ENCODE data around the gene MAMSTR.

DNA sequence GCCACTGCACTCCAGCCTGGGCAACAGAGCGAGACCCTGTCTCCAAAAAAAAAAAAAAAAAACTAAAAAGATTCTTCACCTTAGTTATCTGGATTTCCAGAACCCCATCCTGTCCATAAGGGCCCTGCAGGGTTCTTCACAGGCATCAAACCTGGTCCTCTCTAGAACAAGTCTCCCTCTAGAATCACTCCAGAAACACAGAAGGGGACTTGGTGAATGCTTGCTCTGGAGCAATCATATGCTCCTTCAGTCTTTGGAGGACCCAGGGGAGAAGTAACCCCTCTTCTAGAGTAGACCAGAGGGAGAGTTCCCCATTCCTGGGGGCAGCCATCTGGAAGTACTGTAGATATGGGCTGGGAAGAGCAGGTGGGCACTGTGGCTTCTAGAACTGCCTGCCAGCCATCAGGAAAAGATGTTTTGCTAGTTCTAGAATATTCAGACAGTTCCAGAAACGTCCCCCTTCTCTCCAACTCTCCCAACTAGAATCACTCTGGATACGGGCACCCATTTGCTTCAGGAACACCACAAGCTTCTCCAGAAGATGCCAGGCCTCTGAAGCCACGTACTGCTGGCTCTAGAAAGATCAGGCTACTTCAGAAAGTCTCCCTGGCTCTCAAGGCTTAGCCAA lies 30.2 kb upstream of the MAMSTR start:
- TF ChIP-seq POLR2A (IDR thresholded peaks at IDR 0.05; ENCODE audit: low read length) (no peak), GATA1 (IDR thresholded peaks at IDR 0.05; ENCODE audit: low read depth, low read length) (no peak)

Data from erythroblast (primary cell).